ENCODE data around the gene CDH13. TPM values are rescaled to one million over a fixed set of nuclear protein-coding genes. Genes with fewer than 3 reads are reported as not detected.

The CDH13 gene
- total and polyA plus RNA-seq, 2 of the 8 experiments (the other 6 are each of a cell fraction or from before 2014, with no cell fraction given), result 2.3 to 2.4 TPM

GRCh38 chr16:83630979-83631378 is 1004.2 kb downstream of the CDH13 start:
- no peaks in the 10 kb centered on the region for H3K23me2 ChIP-seq (ENCODE audit: low read depth, low read length)
- WGBS, 2 experiments (ENCODE audit: extremely low coverage in 1 of 2, insufficient coverage in 1 of 2, insufficient read length in 1 of 2, insufficient replicate concordance in 2 of 2, low coverage in 1 of 2, low lambda C conversion rate in 2 of 2, missing lambda C conversion rate in 1 of 2), result 83% methylated on average over 6 of the region's 6 CpGs; no CpG with 5 or more reads in 1 of the 2 experiments
- H3K9ac ChIP-seq (replicated peaks in 1 of 4; ENCODE audit: extremely low read depth in 1 of 4, low read depth in 3 of 4, low read length in 3 of 4), result no peak overlapping the region
- H2BK120ac ChIP-seq (replicated peaks; ENCODE audit: low read depth, low read length), result no peak overlapping the region
- H4K8ac ChIP-seq (ENCODE audit: extremely low read depth, insufficient read depth, low read length), result no peak overlapping the region
- no peak overlapping the region for H3K4me2 ChIP-seq (ENCODE audit: insufficient read depth in 1 of 2, low read depth in 2 of 2, low read length in 2 of 2)
- ChIA-PET POLR2A (ENCODE audit: partially characterized antibody) (interaction anchor here (0.6 to 1.2 kb wide), 2 partner anchors 8 to 169 kb away, joined by 3 read pairs; no protein-coding TSS in a partner anchor), CTCF (ENCODE audit: partially characterized antibody) (interaction anchor here (0.7 to 1.6 kb wide), 3 partner anchors 9 to 231 kb away, joined by 3 read pairs; no protein-coding TSS in a partner anchor)
- H4K5ac ChIP-seq (ENCODE audit: insufficient read length, low read depth, low read length), result no peak overlapping the region
- H2AK5ac ChIP-seq (ENCODE audit: low read depth, low read length), result no peak overlapping the region
- no peak overlapping the region for H3K56ac ChIP-seq (replicated peaks; ENCODE audit: insufficient read length, low read depth, low read length)
- no peak overlapping the region for H3K14ac ChIP-seq (ENCODE audit: insufficient read length)
- H3K27me3 ChIP-seq (replicated peaks in 1 of 4; ENCODE audit: control insufficient read depth in 3 of 4, extremely low read depth in 1 of 4, insufficient read depth in 3 of 4, low read length in 3 of 4), result no peaks in the 10 kb centered on the region
- no peak overlapping the region for H2BK15ac ChIP-seq (ENCODE audit: low read length)
- no peak overlapping the region for H4K91ac ChIP-seq (replicated peaks; ENCODE audit: insufficient read length, low read length)
- H3K79me2 ChIP-seq (ENCODE audit: control insufficient read depth in 1 of 2, insufficient read depth in 2 of 2, low read length in 2 of 2), result no peaks in the 10 kb centered on the region
- H3K36me3 ChIP-seq (ENCODE audit: control insufficient read depth in 2 of 4, insufficient read depth in 4 of 4, low read length in 3 of 4), result no peaks in the 10 kb centered on the region
- H3K4me3 ChIP-seq (ENCODE audit: extremely low read depth in 1 of 4, insufficient read depth in 2 of 4, low read depth in 3 of 4, low read length in 4 of 4), result no peak overlapping the region
- no peaks in the 10 kb centered on the region for H3K79me1 ChIP-seq (ENCODE audit: low read depth, low read length)
- H3K23ac ChIP-seq (ENCODE audit: insufficient read length), result no peak overlapping the region
- no peak overlapping the region for H3K27ac ChIP-seq (ENCODE audit: low read depth, low read length)
- TF ChIP-seq POLR2AphosphoS5 (IDR thresholded peaks at IDR 0.05; ENCODE audit: low read depth, low read length) (no peak), SRF (IDR thresholded peaks at IDR 0.05; ENCODE audit: low read depth, low read length) (no peak), NANOG (IDR thresholded peaks at IDR 0.05; ENCODE audit: insufficient read depth, low read depth, low read length, poor library complexity, severe bottlenecking) (no peak), SIN3A (conservative IDR thresholded peaks at IDR 0.05 in 1 of 2, IDR thresholded peaks at IDR 0.05 in 1 of 2; ENCODE audit: low read depth in 1 of 2, low read length in 2 of 2) (peak in 1 of 2 experiments; percentile 42; a peak in 1 of 4 replicates), BCL11A (IDR thresholded peaks at IDR 0.05; ENCODE audit: low read depth in 2 of 2, low read length in 2 of 2) (no peak), RAD21 (IDR thresholded peaks at IDR 0.05 in 1 of 2, conservative IDR thresholded peaks at IDR 0.05 in 1 of 2; ENCODE audit: low read depth in 2 of 2, low read length in 2 of 2) (no peak)
- H2AFZ ChIP-seq (ENCODE audit: low read length), result no peak overlapping the region
- H2BK12ac ChIP-seq (ENCODE audit: low read depth, low read length), result no peak overlapping the region
- H3K4me1 ChIP-seq (replicated peaks in 1 of 4; ENCODE audit: control insufficient read depth in 3 of 4, insufficient read depth in 4 of 4, low read length in 3 of 4), result peaks cover 0 to 9% (median 0%) of the 10 kb centered on the region in 4 experiments; a peak in 3 of 7 replicates
- no peak overlapping the region for H3K4ac ChIP-seq (replicated peaks; ENCODE audit: insufficient read length, low read depth, low read length)
- H2BK5ac ChIP-seq (ENCODE audit: low read depth, low read length), result no peak overlapping the region
- no peaks in the 10 kb centered on the region for H3K9me3 ChIP-seq (ENCODE audit: insufficient read depth in 2 of 2, low read depth in 1 of 2, low read length in 1 of 2)
- no peaks in the 10 kb centered on the region for H4K20me1 ChIP-seq (replicated peaks in 1 of 2; ENCODE audit: control insufficient read depth in 1 of 2, insufficient read depth in 2 of 2, low read length in 2 of 2)
- no peak overlapping the region for H2BK20ac ChIP-seq (ENCODE audit: low read length)
- no peak overlapping the region for H3K18ac ChIP-seq (ENCODE audit: extremely low read depth, low read length)
- DNase-seq (ENCODE audit: low read depth in 1 of 2, low spot score in 2 of 2) (peak in 1 of 2 experiments; percentile 30), FAIRE-seq (no peak)
